HG02763 (cell line): ENCODE measurements around the gene RIIAD1.

Experiments used
- ATAC-seq: cut with Tn5 transposase; IDR thresholded peaks from one replicate; pipeline ENCODE4 v1.9.1; 2021; ENCODE audit warnings: mild to moderate bottlenecking, moderate library complexity; ENCODE audit not compliant: unreplicated experiment

Gene RIIAD1

GRCh38 chr1:151710187-151710840 lies 11.0 kb upstream of the RIIAD1 start:
- no peak for ATAC-seq

DNA sequence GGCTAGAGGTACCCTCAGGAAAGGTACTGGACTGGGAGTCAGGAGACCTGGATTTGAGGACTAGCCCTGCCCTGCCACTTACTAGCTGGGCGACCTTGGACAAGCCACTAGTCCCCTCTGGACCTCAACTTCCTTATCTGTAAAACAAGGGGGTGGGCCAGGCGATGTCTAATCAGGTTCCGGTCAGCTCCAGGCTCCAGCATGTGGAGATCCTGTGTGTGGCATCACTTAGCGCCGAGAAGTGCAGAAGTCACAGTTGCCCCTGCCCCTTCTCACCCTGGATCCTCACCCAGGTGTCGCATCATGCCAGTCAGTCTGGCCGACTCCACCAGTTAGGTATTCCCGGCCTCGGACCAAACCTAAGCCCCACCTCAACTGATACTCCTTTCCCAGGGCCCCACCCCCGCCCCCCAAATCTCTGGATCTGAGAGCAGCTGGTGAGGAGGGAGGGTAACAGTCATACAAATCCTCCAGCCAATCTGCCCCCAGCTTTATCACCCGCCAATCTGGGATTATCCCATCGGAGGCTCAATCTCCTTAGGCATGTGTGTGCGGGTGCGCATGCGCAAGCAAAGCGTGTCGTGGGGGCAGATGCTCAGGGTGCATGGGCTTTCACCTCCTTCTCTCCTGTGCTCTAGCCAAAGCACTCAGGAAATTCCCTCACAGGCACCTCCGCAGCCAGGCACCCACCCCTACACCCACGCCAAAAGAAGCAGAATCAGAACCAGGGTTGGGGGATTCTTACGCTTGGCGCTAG lies 10.1 kb upstream of the RIIAD1 start:
- no peak for ATAC-seq

DNA sequence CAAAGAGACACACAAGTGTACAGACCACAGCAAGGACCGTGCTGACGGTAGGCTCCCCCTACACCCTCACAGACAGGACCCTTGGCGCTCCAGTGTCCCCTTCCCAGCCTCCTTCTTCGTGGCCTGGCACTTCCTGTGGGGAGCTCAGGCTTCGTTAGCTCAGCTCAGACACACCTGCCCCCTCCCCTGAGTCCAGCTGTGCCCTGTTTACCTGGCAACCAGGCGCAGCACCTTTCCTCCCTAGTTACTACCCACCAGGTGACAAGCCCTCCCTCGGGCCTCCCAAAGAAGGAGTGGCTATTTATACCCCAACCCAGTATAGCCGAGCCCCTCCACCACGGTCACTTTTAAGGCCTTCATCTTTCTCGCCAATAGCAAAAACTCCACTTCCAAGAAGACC lies 9.4 kb upstream of the RIIAD1 start:
- ATAC-seq: no peak

DNA sequence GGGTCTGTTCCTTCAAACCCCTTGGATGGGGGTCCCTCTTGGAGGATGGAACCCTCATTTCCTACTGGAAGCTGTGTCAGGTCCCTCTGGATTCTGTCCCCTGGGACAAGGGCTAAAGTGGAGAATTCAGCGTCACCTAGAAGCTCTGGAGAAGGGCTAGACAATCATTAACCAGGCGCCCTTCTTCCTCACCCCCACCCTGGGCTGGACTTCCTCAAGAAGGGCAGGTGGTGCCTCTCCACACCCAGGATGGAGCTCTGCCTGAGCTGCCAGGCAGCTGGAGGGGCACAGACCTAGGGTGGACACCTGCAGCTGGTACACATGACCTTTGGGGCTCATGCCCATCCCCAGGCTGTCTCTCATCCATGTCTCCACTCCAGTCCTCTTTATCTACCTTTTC lies 8.3 kb upstream of the RIIAD1 start:
- ATAC-seq: no peak

DNA sequence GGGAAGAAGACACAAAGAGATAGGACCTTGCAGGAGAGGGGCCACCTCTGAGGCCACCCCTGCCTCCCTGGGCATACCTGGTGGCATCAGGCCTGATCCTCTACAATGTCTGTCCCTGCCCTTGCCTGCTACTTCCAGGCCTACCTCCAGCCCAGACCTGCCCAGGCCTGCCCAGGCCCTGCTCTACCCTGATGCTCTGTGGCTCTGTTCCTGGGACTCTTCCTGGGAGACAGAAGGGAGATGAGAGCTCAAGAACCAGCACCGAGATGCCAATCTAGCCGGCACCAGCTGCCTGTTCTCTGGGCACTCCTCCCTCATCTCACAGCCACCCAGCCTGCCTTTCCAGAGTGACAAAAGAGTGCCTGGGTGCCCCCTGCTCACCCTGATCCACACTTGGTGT lies 7.4 kb upstream of the RIIAD1 start:
- ATAC-seq: no peak

DNA sequence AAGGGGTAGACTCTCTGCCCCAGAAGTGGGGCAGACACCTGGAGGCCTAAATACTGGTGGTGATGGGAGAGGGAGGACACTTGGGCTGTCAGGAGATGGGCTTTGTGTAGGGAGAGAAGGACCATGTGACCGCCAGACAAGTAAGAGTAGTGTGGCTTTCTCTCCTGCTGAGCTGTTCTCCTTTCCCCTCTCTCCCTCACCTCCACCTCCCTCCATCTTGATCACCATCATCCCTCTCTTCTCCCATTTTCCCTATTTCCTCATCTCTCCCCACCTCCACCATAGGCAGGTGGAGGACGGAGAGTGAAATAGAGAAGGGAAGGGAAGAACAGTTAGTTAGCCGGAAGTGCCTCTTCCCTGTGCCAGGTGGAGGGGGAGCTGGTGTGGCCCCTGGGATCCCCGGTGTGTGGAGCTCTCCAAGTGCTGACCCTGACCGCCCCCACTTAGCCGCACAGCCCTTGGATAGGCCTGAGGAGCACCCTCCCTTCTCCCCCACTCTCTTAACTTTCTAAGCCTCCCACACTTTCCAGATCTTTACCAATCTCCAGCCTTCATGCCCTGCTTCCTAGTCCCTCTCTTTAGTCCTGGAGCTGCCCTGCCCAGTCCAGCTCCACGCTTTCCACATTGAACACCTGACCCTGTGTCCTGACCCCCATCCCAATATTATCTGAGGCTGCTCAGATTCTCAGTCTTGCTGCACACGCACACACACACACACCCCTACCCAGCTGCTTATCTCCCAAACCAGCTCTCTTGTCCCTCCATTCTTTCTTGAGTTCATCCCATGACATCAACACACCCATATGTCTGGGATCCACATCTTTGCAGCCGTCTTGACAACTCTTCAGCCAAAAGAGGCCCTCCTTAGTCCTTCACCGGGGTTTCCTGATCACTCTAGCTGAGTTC lies 6.2 kb upstream of the RIIAD1 start:
- no peak for ATAC-seq

GRCh38 chr1:151715726-151716404 lies 5.5 kb upstream of the RIIAD1 start:
- no peak for ATAC-seq

DNA sequence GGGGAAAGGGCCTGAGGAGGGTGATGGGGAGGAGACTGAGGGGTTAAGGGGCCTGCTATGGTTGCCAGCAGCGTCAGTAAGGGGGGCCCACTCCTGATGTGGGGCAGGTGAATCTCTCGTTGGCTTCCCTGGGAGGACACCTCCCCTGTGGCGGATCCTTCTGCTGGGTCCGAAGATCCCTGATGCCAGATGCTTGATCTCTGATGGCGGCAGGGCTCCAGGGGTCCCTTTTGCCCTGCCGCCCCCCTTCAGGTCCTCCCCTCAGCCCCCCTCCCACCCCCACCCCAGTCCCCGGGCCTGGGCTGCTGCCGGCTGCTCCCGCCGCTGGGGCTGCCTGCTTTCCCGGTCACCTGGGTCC lies 4.9 kb upstream of the RIIAD1 start:
- ATAC-seq: no peak

GRCh38 chr1:151716771-151717631 lies 4.3 kb upstream of the RIIAD1 start, which contains the start of gene CELF3:
TSS of gene CELF3 (minus strand) at chr1:151716803. CDS start at chr1:151716020, 783 bp downstream.
- no peak for ATAC-seq

GRCh38 chr1:151718011-151718431 lies 3.3 kb upstream of the RIIAD1 start:
- no peak for ATAC-seq

DNA sequence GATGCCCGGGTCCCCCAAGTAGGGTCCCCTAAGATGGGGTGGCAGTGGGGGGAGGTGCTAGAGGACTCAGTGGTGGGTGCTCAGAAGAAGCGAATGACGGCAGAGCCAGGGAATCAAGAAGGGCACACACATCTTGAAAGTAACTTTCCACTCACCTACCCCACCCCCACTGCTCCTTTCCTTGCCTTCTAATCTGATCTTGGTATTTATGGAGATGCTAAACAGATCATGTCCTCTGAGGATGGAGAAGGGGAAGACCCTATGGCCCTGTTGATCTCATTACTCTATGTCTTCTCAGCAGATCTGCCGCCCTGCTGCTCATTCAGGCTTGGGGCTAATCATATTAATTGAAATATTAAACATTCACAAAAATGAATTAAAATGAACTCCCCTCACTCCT lies 2.7 kb upstream of the RIIAD1 start:
- ATAC-seq: no peak

DNA sequence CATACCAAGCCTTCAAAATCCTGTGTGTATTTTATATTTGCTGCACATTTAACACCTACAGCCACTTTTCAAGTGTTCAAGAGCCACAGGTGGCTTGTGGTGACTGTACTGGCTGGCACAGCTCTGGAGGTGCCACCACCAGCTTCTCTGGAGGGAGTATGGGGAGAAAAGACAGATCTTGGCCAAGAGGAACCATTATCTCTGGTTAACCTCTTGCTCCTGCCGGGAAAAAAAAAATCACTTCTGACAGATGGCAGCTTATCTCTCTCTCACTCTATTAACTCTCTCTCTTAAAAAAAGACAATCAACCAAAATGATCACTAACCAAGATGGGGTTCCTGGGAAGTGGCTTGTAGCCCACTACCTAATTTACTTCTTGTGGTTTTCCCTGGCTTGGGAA lies 1.2 kb upstream of the RIIAD1 start:
- ATAC-seq: no peak

GRCh38 chr1:151720554-151720953 lies 768 bp upstream of the RIIAD1 start:
- no peak for ATAC-seq

DNA sequence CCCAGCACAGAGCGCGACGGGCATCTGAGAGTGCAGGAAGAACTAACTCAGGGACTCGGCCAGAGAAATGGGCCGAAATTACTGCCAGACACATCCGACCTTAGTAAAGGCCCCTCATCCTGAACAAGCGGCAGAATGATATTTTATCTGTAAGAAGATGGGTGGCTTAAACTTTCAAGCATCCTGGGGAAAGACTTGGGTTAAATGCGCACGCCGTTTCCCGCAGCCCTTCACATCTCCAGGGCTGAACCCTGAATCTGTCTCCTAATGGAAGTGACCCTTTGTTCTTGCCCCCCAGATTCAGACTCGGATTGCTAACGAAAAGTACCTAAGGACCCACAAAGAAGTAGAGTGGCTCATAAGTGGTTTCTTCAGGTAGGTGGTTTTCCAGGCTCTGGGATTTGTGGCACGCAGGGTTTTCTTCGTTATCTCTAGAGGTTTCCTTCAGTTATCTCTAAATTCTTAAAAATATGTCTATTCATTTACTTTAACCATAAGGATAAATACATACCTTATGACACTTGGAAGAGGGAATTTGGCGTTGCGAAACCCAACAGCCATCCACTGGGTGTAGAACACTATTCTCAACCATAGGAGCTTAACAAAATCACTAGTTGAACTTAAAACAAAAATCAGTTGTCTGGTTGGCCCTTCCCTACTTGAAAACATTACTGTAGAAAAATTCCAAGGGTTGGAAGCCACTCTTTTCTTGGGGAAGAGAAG lies 627 bp downstream of the RIIAD1 start:
- no peak for ATAC-seq

- ATAC-seq: no peak
Observed at GRCh38 chr1:151723726-151724370, 2.5 kb downstream of the RIIAD1 start.

DNA sequence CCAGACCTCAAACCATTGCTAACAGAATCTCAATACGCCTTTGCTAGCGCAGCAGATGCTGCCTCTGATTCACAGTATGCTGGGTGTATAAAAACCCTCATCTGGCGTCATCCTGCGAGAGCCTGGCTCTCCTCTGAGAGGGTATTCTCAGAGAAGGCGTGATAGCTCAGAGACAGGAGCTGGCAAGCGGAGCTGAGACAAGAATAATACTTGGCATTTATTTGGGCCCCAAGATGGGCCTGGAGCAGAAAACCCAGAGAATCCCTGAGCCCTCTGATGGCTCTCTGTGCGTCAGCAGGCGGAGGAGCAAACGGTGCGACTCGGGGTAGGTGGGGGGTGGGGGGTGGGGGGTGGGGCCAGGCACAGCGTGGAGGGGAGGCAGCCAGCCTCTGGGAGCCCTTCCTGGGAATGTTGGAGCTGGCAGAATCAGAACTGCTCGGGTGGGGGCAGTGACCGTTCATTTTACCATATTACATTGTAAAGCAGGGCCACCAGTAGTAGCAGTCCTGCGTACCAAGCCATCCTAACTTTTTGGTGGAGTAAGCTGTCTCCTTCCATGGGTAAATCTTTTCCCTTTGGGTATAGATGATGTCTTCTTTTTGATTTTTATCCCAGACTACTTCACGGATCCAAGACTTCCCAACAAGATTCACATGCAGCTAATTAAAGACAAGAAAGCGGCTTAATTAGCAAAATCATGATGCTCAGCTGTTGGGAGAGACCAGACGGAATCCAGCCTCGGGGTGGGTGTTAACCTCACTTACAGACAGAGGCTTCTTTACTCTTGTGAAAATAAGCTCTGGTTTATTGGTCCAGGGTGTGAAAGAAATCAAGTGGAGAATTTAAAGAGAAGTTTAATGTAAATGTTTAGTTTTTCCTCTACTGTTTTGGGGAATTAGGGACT lies 7.1 kb downstream of the RIIAD1 start:
- no peak for ATAC-seq

- ATAC-seq: no peak
Observed at GRCh38 chr1:151729157-151729965, 8.0 kb downstream of the RIIAD1 start.
